Frontal cortex (tissue), 4 donors: ENCODE results near the gene SH3BGR. TPM values are rescaled to one million over a fixed set of nuclear protein-coding genes. Genes with fewer than 3 reads are reported as not detected.

Experiments used
- DNase-seq, 2 donors: peaks; one replicate each; pipeline ENCODE4 v3.0.0; 2012; ENCODE audit warnings: low spot score in 2 of 2
- FAIRE-seq: peaks from 2 replicates; lab custom pipeline; 2012; peaks lifted over from hg19 to GRCh38; lab: Jason Lieb, UNC
- total RNA-seq: library from RNA; depleted of rRNA; stranded (reverse); fragments of >200 nt; gene quantifications from one replicate; pipeline ENCODE4 v1.2.3, GENCODE V29; 2014
- donor health status: control.
- donor health status: control.
- donor health status: control.

The SH3BGR gene
- total RNA-seq, 1 donor from 2014 or later: 1.6 TPM

- FAIRE-seq: no peak
- DNase-seq: no peak
Observed at GRCh38 chr21:39504230-39504629, 52.5 kb downstream of the SH3BGR start.

GRCh38 chr21:39510240-39510639, 58.5 kb downstream of the SH3BGR start:
- DNase-seq (no peak), FAIRE-seq (no peak)

- DNase-seq (no peak), FAIRE-seq (no peak)
Observed at GRCh38 chr21:39511102-39511501, 59.3 kb downstream of the SH3BGR start.

- DNase-seq (no peak), FAIRE-seq (no peak)
Observed at GRCh38 chr21:39513735-39514134, 62.0 kb downstream of the SH3BGR start.

- no peak for FAIRE-seq
- no peak for DNase-seq
Observed at GRCh38 chr21:39515684-39516472, 64.1 kb downstream of the SH3BGR start.

GRCh38 chr21:39518055-39518846, 66.5 kb downstream of the SH3BGR start:
- DNase-seq: peak; percentile 37 to 62
- no peak for FAIRE-seq

- no peak for DNase-seq
- no peak for FAIRE-seq
Observed at GRCh38 chr21:39518847-39519210, 67.1 kb downstream of the SH3BGR start.

GRCh38 chr21:39519835-39520234, 68.1 kb downstream of the SH3BGR start:
- DNase-seq: no peak
- FAIRE-seq: no peak

- no peak for DNase-seq
Observed at GRCh38 chr21:39523399-39523798, 71.6 kb downstream of the SH3BGR start.

GRCh38 chr21:39523915-39524314, 72.1 kb downstream of the SH3BGR start:
- DNase-seq: no peak

More at GRCh38 chr21:39523399-39523798, 71.6 kb downstream of the SH3BGR start:
- no peak for FAIRE-seq

GRCh38 chr21:39525129-39525528, 73.4 kb downstream of the SH3BGR start:
- FAIRE-seq (no peak), DNase-seq (no peak)

More at GRCh38 chr21:39523915-39524314, 72.1 kb downstream of the SH3BGR start:
- FAIRE-seq: no peak

GRCh38 chr21:39525601-39526000, 73.8 kb downstream of the SH3BGR start:
- no peak for DNase-seq
- FAIRE-seq: no peak

- no peak for DNase-seq
- no peak for FAIRE-seq
Observed at GRCh38 chr21:39527067-39527595, 75.4 kb downstream of the SH3BGR start.

GRCh38 chr21:39527664-39528381, 76.1 kb downstream of the SH3BGR start:
- FAIRE-seq (no peak), DNase-seq (no peak)

- DNase-seq (no peak), FAIRE-seq (no peak)
Observed at GRCh38 chr21:39529026-39529425, 77.3 kb downstream of the SH3BGR start.

- FAIRE-seq (no peak), DNase-seq (no peak)
Observed at GRCh38 chr21:39531064-39531463, 79.3 kb downstream of the SH3BGR start.

GRCh38 chr21:39531840-39532239, 80.1 kb downstream of the SH3BGR start:
- FAIRE-seq (no peak), DNase-seq (no peak)

GRCh38 chr21:39533545-39534380, 82.0 kb downstream of the SH3BGR start:
- DNase-seq: no peak
- peak; percentile 99 for FAIRE-seq

- FAIRE-seq (no peak), DNase-seq (no peak)
Observed at GRCh38 chr21:39535646-39536437, 84.1 kb downstream of the SH3BGR start.
